Adipose tissue (tissue), 3 donors: ENCODE measurements around the gene PLN. TPM values are rescaled to one million over a fixed set of nuclear protein-coding genes. Genes with fewer than 3 reads are reported as not detected.

Experiments
- H3K27ac ChIP-seq: one replicate; pipeline ENCODE4 v1.5.1; 2013; ENCODE audit warnings: low read depth, low read length
- WGBS, 3 donors: extraction: QIAGEN DNeasy Blood & Tissue Kit; methylation state at CpG; one replicate each; pipeline ENCODE4 v1.1.7; 2013; 5-methylcytosine and 5-hydroxymethylcytosine counted together
- polyA plus RNA-seq, 3 donors: library from polyadenylated mRNA; stranded (reverse); fragments of 200-250 nt; gene quantifications; one replicate each; pipeline ENCODE4 v1.2.3, GENCODE V29; 2013
- donor health status: healthy with polysubstance abuse.
- donor health status: Bipolar disorder and iron deficiency.
- donor health status: healthy.

PLN gene
- polyA plus RNA-seq, 3 donors = 1.1 to 15.3 (median 8.3) TPM

- 77 to 92% (median 87%) methylated on average over 3 of the region's 3 CpGs for WGBS, 3 donors
- no peak overlapping the region for H3K27ac ChIP-seq
Measured at GRCh38 chr6:118567974-118568373, 19.9 kb downstream of the PLN start.

- no peak overlapping the region for H3K27ac ChIP-seq
- WGBS, 3 donors = 93 to 99% (median 98%) methylated on average over 1 of the region's 1 CpG
Measured at GRCh38 chr6:118569498-118569897, 21.4 kb downstream of the PLN start.

- no peak overlapping the region for H3K27ac ChIP-seq
- 95 to 98% (median 95%) methylated on average over 2 of the region's 2 CpGs for WGBS, 3 donors
Measured at GRCh38 chr6:118571121-118571520, 23.0 kb downstream of the PLN start.

- WGBS, 3 donors = 93 to 98% (median 96%) methylated on average over 13 of the region's 13 CpGs
- no peak overlapping the region for H3K27ac ChIP-seq
Measured at GRCh38 chr6:118574051-118574865, 26.2 kb downstream of the PLN start.

GRCh38 chr6:118577972-118578371, 29.9 kb downstream of the PLN start:
- WGBS, 3 donors = 63 to 83% (median 69%) methylated on average over 4 of the region's 4 CpGs
- no peak overlapping the region for H3K27ac ChIP-seq

- 97 to 98% (median 98%) methylated on average over 12 of the region's 12 CpGs for WGBS, 3 donors
- no peak overlapping the region for H3K27ac ChIP-seq
Measured at GRCh38 chr6:118578617-118579016, 30.5 kb downstream of the PLN start.

- WGBS, 3 donors = 93 to 100% (median 96%) methylated on average over 2 of the region's 2 CpGs
- H3K27ac ChIP-seq = no peak overlapping the region
Measured at GRCh38 chr6:118579786-118580185, 31.7 kb downstream of the PLN start.

- 53 to 71% (median 60%) methylated on average over 10 of the region's 10 CpGs for WGBS, 3 donors
- no peak overlapping the region for H3K27ac ChIP-seq
Measured at GRCh38 chr6:118580585-118581419, 32.7 kb downstream of the PLN start.

GRCh38 chr6:118581489-118581959, 33.4 kb downstream of the PLN start:
- 61 to 70% (median 66%) methylated on average over 5 of the region's 5 CpGs for WGBS, 3 donors
- H3K27ac ChIP-seq = no peak overlapping the region

- no peak overlapping the region for H3K27ac ChIP-seq
- WGBS, 3 donors = 94 to 98% (median 96%) methylated on average over 5 of the region's 5 CpGs
Measured at GRCh38 chr6:118584911-118585310, 36.8 kb downstream of the PLN start.

GRCh38 chr6:118586746-118587485, 38.8 kb downstream of the PLN start:
- WGBS, 3 donors = 63 to 95% (median 88%) methylated on average over 5 of the region's 5 CpGs
- H3K27ac ChIP-seq = no peak overlapping the region

GRCh38 chr6:118588626-118589025, 40.5 kb downstream of the PLN start:
- WGBS, 3 donors = 90 to 96% (median 94%) methylated on average over 5 of the region's 5 CpGs
- H3K27ac ChIP-seq = no peak overlapping the region

GRCh38 chr6:118589186-118589585, 41.1 kb downstream of the PLN start:
- 51 to 81% (median 64%) methylated on average over 4 of the region's 4 CpGs for WGBS, 3 donors

GRCh38 chr6:118589649-118590365, 41.7 kb downstream of the PLN start:
- 58 to 65% (median 65%) methylated on average over 6 of the region's 6 CpGs for WGBS, 3 donors
- no peak overlapping the region for H3K27ac ChIP-seq

More at GRCh38 chr6:118589186-118589585, 41.1 kb downstream of the PLN start:
- no peak overlapping the region for H3K27ac ChIP-seq

GRCh38 chr6:118591897-118592296, 43.8 kb downstream of the PLN start:
- H3K27ac ChIP-seq = no peak overlapping the region
- 72 to 84% (median 78%) methylated on average over 3 of the region's 3 CpGs for WGBS, 3 donors

- 56 to 100% (median 72%) methylated on average over 1 of the region's 1 CpG for WGBS, 3 donors
- no peak overlapping the region for H3K27ac ChIP-seq
Measured at GRCh38 chr6:118594877-118595276, 46.8 kb downstream of the PLN start.

GRCh38 chr6:118596774-118597320, 48.8 kb downstream of the PLN start:
- WGBS, 3 donors = 90 to 93% (median 90%) methylated on average over 5 of the region's 5 CpGs

GRCh38 chr6:118597636-118598035, 49.5 kb downstream of the PLN start:
- WGBS, 3 donors = 80 to 86% (median 81%) methylated on average over 3 of the region's 3 CpGs
- H3K27ac ChIP-seq = no peak overlapping the region

More at GRCh38 chr6:118596774-118597320, 48.8 kb downstream of the PLN start:
- H3K27ac ChIP-seq = no peak overlapping the region
